Measurements from ENCODE around the gene INPP4B.
"Not testable (repeated sequence)": the region's sequence is repeated elsewhere in the genome, so short reads cannot be mapped to it uniquely, and the experiment has no call there.

INPP4B gene

GRCh38 chr4:142530728-142531127 lies 315.4 kb downstream of the INPP4B start:
- DNase-seq = no peak

- DNase-seq = no peak
Measured at GRCh38 chr4:142528433-142528832, 317.7 kb downstream of the INPP4B start.

DNA sequence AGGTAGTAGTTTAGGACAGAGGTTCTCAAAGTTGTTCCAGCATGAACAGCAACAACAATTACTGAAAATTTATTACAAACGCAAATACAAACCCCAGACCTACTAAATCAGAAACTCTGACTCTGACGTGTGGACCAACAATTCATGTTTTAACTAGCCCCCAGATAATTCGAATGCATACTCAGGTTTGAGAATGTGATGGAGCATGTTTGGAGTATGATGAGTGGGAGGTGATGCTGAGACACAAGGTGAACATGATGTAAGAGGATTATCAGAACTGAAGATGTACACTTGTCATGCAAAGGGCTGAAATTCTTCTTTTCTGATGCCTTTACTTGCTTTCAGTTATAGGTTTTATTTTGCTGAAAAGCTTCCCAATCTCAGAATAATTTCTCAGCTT lies 323.0 kb downstream of the INPP4B start:
- no peak for DNase-seq

DNA sequence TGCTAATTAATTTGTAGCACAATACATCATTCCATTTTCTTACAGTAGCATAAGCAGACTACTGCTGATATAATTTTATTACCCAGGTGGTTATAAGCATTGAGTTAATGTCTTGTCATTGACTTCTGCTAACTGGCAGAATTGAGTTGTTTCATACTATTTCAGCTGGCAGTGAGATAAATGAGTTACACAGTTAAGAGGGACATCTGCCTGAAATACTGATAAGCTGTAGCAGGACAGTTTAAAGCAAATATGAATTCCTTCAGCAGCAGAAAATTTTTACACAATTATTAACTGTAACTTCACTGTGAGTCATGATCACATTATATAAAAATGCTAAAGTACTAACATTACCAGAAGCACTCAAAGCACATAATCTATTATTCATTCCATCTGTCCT lies 326.8 kb downstream of the INPP4B start:
- DNase-seq = no peak

DNA sequence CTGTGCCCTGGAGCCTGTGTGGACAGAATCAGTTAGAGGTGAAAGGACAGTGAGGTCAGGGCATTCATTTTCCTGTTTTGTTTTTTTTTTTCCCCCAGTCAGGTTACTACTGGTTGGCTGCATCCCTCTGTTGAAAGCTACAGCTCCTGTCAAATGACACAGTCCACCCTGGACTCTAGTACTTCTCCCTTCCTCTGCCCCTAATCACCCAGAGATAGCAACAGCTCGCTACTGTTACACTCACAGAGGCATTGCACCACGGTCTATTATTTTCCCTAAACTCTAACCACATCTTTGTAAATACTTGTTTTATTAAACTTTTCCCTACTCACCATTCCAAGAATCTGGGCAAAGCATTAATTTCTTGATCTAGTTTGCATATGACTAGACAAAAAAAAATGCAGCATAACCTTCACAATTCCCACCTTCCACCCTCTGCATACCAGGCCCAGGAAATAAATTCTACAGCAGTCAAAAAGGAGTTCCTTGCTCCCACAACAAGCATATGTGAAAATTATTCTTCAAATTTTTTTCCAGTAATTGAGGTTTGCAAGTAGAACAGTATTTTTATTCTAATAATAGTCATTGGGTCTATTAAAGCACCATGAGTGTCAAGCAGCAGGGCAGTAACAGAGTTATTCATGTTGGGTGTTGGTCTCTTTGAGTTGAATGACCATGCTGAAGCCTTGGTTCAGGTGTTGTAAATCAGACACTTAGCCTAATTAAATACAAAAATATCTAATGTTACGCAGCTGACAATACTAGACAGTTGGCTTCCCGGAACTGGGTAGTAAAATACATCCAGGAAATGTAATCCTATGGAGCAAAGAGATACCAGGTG lies 329.2 kb downstream of the INPP4B start:
- DNase-seq = no peak

DNA sequence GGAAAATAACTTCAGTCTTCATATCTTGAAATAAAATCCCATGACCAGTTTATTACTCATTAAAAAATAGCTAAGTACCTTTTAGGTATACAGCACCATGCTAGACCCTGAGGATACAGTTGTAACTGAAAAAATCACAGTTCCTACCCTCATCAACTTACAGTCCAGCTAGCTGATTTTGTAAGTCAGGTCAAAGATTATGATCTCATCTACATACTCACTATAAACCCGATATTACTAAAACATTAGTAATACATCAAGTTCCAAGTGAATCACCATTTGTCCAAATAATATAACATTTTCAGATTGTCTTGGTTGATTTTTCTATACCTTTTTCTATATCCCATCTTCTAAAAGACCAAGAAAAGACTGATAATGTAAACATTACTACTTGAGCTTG lies 333.9 kb downstream of the INPP4B start:
- no peak for DNase-seq

- DNase-seq = no peak
Measured at GRCh38 chr4:142509881-142510280, 336.2 kb downstream of the INPP4B start.

GRCh38 chr4:142509381-142509780 lies 336.7 kb downstream of the INPP4B start:
- not testable (repeated sequence) for DNase-seq

GRCh38 chr4:142500966-142501365 lies 345.1 kb downstream of the INPP4B start:
- DNase-seq = no peak

- no peak for DNase-seq
Measured at GRCh38 chr4:142497606-142498005, 348.5 kb downstream of the INPP4B start.

DNA sequence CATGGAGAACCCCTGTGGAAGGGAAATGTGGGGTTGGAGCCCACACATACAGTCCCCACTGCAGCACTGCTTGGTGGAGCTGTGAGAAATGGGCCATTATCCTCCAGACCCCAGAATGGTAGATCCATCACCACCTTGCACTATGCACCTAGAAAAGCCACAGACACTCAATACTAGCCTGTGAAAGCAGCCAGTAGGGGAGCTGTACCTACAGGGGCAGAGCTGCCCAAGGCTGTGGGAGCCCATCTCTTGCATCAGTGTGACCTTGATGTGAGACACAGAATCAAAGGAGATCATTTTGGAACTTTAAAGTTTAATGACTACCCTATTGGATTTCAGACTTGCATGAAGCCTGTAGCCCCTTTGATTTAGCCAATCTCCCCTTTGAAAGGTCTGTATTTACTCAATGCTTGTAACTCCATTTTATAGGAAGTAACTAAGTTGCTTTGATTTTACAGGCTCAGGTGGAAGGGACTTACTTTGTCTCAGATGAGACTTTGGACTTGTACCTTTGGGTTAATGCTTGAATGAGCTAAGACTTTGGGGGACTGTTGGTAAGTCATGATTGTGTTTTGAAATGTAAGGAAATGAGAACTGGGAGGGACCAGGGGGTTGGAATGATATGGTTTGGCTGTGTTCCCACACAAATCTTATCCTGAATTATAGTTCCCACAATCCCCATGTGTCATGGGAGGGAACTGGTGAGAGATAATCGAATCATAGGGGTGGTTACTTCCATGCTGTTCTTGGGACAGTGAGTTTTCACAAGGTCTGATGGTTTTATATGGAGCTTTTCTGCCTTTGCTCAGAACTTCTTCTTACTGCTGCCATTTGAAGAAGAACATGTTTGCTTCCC lies 352.6 kb downstream of the INPP4B start:
- no peak for DNase-seq

DNA sequence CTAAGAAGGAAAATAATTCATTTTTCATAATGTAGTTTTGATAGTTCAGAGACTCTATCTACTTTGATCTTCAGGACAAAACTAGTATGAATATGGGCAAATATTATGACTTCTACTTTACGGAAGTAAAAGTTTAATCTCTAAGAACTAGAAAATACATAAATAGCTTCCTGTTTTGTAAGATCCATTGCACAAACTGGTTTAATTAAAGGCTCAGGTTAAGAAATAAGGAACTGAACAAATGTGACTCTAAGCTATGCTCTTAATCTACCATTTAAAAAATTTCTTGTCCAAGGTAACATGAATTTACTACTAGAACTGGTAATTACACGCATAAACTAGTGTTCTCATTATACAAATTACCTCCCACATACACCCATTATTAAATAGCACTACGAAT lies 360.6 kb downstream of the INPP4B start:
- no peak for DNase-seq

DNA sequence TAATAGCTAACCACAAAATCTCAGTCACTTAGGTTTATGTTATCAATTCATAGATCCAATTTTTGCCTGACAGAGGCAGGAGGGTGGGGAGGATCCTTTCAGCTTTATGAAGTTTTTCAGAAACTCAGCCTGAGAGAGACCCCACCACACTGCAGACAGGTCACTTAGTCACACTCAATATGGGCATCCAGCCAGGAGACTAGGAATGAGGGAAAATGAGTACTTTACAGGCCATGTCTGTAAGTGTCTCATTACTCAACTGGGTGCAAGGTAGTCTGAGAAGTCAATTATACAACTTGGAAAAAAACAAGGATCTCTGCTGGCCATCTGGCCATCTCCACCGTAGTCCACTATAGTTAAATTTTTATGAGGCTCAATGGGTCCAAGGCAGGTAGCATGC lies 365.9 kb downstream of the INPP4B start:
- DNase-seq = no peak

- DNase-seq = no peak
Measured at GRCh38 chr4:142475663-142476062, 370.4 kb downstream of the INPP4B start.

- DNase-seq = no peak
Measured at GRCh38 chr4:142474398-142475087, 371.6 kb downstream of the INPP4B start.

GRCh38 chr4:142473960-142474338 lies 372.2 kb downstream of the INPP4B start:
- DNase-seq = no peak

- DNase-seq = no peak
Measured at GRCh38 chr4:142473218-142473959, 372.7 kb downstream of the INPP4B start.

GRCh38 chr4:142467088-142467487 lies 379.0 kb downstream of the INPP4B start:
- DNase-seq = no peak

DNA sequence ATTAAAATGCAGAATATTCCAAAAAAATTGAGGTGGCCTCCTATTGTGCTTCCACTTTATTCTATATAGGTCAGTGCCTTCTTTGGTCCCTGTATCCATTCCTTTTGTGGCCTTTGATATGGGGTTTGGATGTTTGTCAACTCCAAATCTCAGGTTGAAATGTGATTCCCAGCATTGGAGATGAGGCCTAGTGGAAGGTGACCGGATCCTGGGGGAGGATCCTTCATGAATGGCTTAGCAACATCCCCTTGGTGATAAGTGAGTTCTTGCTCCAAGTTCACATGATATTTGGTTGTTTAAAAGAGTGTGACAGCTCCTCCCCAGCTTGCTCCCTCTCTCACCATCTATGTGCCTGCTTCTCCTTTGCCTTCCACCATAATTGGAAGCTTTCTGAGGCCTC lies 380.6 kb downstream of the INPP4B start:
- DNase-seq = no peak

GRCh38 chr4:142463206-142463605 lies 382.9 kb downstream of the INPP4B start:
- DNase-seq = no peak

GRCh38 chr4:142452161-142452855 lies 393.8 kb downstream of the INPP4B start:
- DNase-seq = no peak

DNA sequence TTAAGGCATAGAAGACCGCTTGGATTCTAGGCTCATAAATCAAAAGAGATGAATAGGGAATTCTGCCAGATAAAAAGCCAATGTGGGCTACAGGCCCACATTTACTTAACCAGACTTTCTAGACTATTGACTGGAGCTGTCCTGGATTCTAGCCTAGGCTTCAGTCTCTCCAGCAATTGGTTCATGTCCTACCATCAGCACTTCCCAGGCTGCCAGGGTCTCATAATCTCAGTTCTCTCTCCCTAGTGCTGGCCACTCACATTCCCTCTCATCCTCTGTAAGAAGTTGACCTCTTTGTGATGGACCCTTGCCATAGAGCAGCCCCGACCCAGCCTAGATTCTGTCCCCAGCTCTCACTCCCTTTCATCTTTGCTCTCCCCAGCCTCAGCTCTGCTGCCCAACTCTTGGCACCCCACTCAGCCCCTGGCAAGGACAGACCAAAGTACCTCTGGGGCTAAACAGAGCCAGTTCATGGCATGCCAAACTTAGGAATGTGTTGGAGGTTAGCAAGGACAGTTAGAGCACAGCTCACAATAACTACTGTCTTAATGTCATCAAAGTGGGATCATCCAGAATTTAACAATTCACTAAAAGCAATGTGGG lies 396.2 kb downstream of the INPP4B start:
- no peak for DNase-seq

Data from activated CD4-positive, alpha-beta T cell treated with anti-CD3 and anti-CD28 coated beads for 1 hour (primary cell).